ENCODE measurements around the gene CEMIP2. TPM values are rescaled to one million over a fixed set of nuclear protein-coding genes. Genes with fewer than 3 reads are reported as not detected.

The CEMIP2 gene
- total and polyA plus RNA-seq, 9 donors = 6.3 to 91.3 (median 11.0) TPM

- Histone ChIP-seq H3K9me3 (no peaks in the 10 kb centered on the region), H3K4me3 (no peak overlapping the region), H3K27me3 (no peaks in the 10 kb centered on the region), H3K4me1 (ENCODE audit: insufficient read depth) (no peaks in the 10 kb centered on the region), H3K36me3 (no peaks in the 10 kb centered on the region), H3K27ac (no peak overlapping the region)
- 72 to 74% (median 74%) methylated on average over 7 of the region's 7 CpGs for WGBS, 3 donors
- no peak for TF ChIP-seq EP300 (IDR thresholded peaks at IDR 0.05)
- no peak for TF ChIP-seq POLR2A (IDR thresholded peaks at IDR 0.05)
- no peak for TF ChIP-seq CTCF (IDR thresholded peaks at IDR 0.05)
- intact Hi-C loops (cut with DNase I) = no loop called here
- no peak for DNase-seq
Measured at GRCh38 chr9:71638627-71639026, 129.7 kb downstream of the CEMIP2 start.

GRCh38 chr9:71637926-71638325 is 130.4 kb downstream of the CEMIP2 start:
- DNase-seq = no peak
- Histone ChIP-seq H3K4me1 (ENCODE audit: insufficient read depth) (no peaks in the 10 kb centered on the region), H3K9me3 (no peaks in the 10 kb centered on the region), H3K36me3 (no peaks in the 10 kb centered on the region), H3K4me3 (no peak overlapping the region), H3K27ac (no peak overlapping the region), H3K27me3 (no peaks in the 10 kb centered on the region)
- intact Hi-C loops (cut with DNase I) = no loop called here
- no peak for TF ChIP-seq CTCF (IDR thresholded peaks at IDR 0.05)
- no peak for TF ChIP-seq EP300 (IDR thresholded peaks at IDR 0.05)
- TF ChIP-seq POLR2A (IDR thresholded peaks at IDR 0.05) = no peak
- WGBS, 3 donors = 26 to 47% (median 41%) methylated on average over 5 of the region's 5 CpGs

- Histone ChIP-seq H3K4me1 (ENCODE audit: insufficient read depth) (no peaks in the 10 kb centered on the region), H3K9me3 (no peaks in the 10 kb centered on the region), H3K27me3 (no peaks in the 10 kb centered on the region), H3K27ac (no peak overlapping the region), H3K4me3 (no peak overlapping the region), H3K36me3 (no peaks in the 10 kb centered on the region)
- intact Hi-C loops (cut with DNase I) = no loop called here
- TF ChIP-seq POLR2A (IDR thresholded peaks at IDR 0.05) (no peak), CTCF (IDR thresholded peaks at IDR 0.05) (no peak), EP300 (IDR thresholded peaks at IDR 0.05) (no peak)
- 38 to 47% (median 42%) methylated on average over 1 of the region's 1 CpG for WGBS, 3 donors
- DNase-seq = no peak
Measured at GRCh38 chr9:71637375-71637774, 130.9 kb downstream of the CEMIP2 start.

- DNase-seq = no peak
- H3K9me3 ChIP-seq = no peaks in the 10 kb centered on the region
- WGBS, 3 donors = 87 to 91% (median 89%) methylated on average over 5 of the region's 5 CpGs
- intact Hi-C loops (cut with DNase I) = no loop called here
- TF ChIP-seq EP300 (IDR thresholded peaks at IDR 0.05) (no peak), POLR2A (IDR thresholded peaks at IDR 0.05) (no peak), CTCF (IDR thresholded peaks at IDR 0.05) (no peak)
- no peaks in the 10 kb centered on the region for H3K4me1 ChIP-seq (ENCODE audit: insufficient read depth)
- no peaks in the 10 kb centered on the region for H3K36me3 ChIP-seq
- no peaks in the 10 kb centered on the region for H3K27me3 ChIP-seq
- H3K4me3 ChIP-seq = no peak overlapping the region
- H3K27ac ChIP-seq = no peak overlapping the region
Measured at GRCh38 chr9:71636143-71636839, 132.0 kb downstream of the CEMIP2 start.

All from ovary (tissue), 9 donors.